ENCODE measurements around the gene TRPC1. TPM values are rescaled to one million over a fixed set of nuclear protein-coding genes. Genes with fewer than 3 reads are reported as not detected.

TRPC1 gene
- polyA plus RNA-seq = 1 to 10 TPM; 1.1 to 2.5 TPM

- Histone ChIP-seq H3K9me3 (ENCODE audit: control insufficient read depth in 2 of 2, insufficient read depth in 1 of 2, low read depth in 1 of 2, low read length in 1 of 2) (no peaks in the 10 kb centered on the region), H3K4me1 (ENCODE audit: control insufficient read depth in 2 of 2, insufficient read depth in 2 of 2, low read length in 1 of 2) (peaks cover 0 to 2% of the 10 kb centered on the region in 2 donors), H3K27ac (ENCODE audit: low read depth in 2 of 2, low read length in 1 of 2) (peak within 1 kb of the TSS; percentile 88 to 89), H3K4me3 (ENCODE audit: low read depth in 1 of 2, low read length in 2 of 2) (peak within 1 kb of the TSS; percentile 64 to 72), H3K36me3 (ENCODE audit: control insufficient read depth in 2 of 2, insufficient read depth in 2 of 2, low read length in 1 of 2) (no peaks in the 10 kb centered on the region), H3K27me3 (ENCODE audit: control insufficient read depth in 1 of 2, insufficient read depth in 2 of 2, low read length in 2 of 2) (peaks cover 0 to 3% of the 10 kb centered on the region in 2 donors)
- WGBS, 2 donors = 0 to 1% methylated on average over 71 to 73 of the region's 73 CpGs
Observed at GRCh38 chr3:142723968-142724681, at the start of gene TRPC1. Gene TRPC1, plus strand, starts transcription at chr3:142724034. Its CDS starts 526 bp downstream, at chr3:142724560.

GRCh38 chr3:142676151-142676550 is 47.7 kb upstream of the TRPC1 start:
- Histone ChIP-seq H3K27ac (ENCODE audit: low read depth in 2 of 2, low read length in 1 of 2) (no peak overlapping the region), H3K27me3 (ENCODE audit: control insufficient read depth in 1 of 2, insufficient read depth in 2 of 2, low read length in 2 of 2) (no peaks in the 10 kb centered on the region), H3K36me3 (ENCODE audit: control insufficient read depth in 2 of 2, insufficient read depth in 2 of 2, low read length in 1 of 2) (no peaks in the 10 kb centered on the region), H3K4me3 (ENCODE audit: low read depth in 1 of 2, low read length in 2 of 2) (no peak overlapping the region), H3K4me1 (ENCODE audit: control insufficient read depth in 2 of 2, insufficient read depth in 2 of 2, low read length in 1 of 2) (no peaks in the 10 kb centered on the region), H3K9me3 (ENCODE audit: control insufficient read depth in 2 of 2, insufficient read depth in 1 of 2, low read depth in 1 of 2, low read length in 1 of 2) (no peaks in the 10 kb centered on the region)
- 74 to 82% methylated on average over 2 of the region's 2 CpGs for WGBS, 2 donors

GRCh38 chr3:142680710-142681109 is 43.1 kb upstream of the TRPC1 start:
- no peaks in the 10 kb centered on the region for H3K27me3 ChIP-seq (ENCODE audit: control insufficient read depth in 1 of 2, insufficient read depth in 2 of 2, low read length in 2 of 2)
- no peaks in the 10 kb centered on the region for H3K9me3 ChIP-seq (ENCODE audit: control insufficient read depth in 2 of 2, insufficient read depth in 1 of 2, low read depth in 1 of 2, low read length in 1 of 2)
- H3K27ac ChIP-seq (ENCODE audit: low read depth in 2 of 2, low read length in 1 of 2) = no peak overlapping the region
- H3K4me1 ChIP-seq (ENCODE audit: control insufficient read depth in 2 of 2, insufficient read depth in 2 of 2, low read length in 1 of 2) = no peaks in the 10 kb centered on the region
- no peak overlapping the region for H3K4me3 ChIP-seq (ENCODE audit: low read depth in 1 of 2, low read length in 2 of 2)
- no peaks in the 10 kb centered on the region for H3K36me3 ChIP-seq (ENCODE audit: control insufficient read depth in 2 of 2, insufficient read depth in 2 of 2, low read length in 1 of 2)
- WGBS, 2 donors = 67 to 92% methylated on average over 2 of the region's 2 CpGs

- Histone ChIP-seq H3K27me3 (ENCODE audit: control insufficient read depth in 1 of 2, insufficient read depth in 2 of 2, low read length in 2 of 2) (no peaks in the 10 kb centered on the region), H3K4me1 (ENCODE audit: control insufficient read depth in 2 of 2, insufficient read depth in 2 of 2, low read length in 1 of 2) (no peaks in the 10 kb centered on the region), H3K36me3 (ENCODE audit: control insufficient read depth in 2 of 2, insufficient read depth in 2 of 2, low read length in 1 of 2) (no peaks in the 10 kb centered on the region), H3K27ac (ENCODE audit: low read depth in 2 of 2, low read length in 1 of 2) (no peak overlapping the region), H3K9me3 (ENCODE audit: control insufficient read depth in 2 of 2, insufficient read depth in 1 of 2, low read depth in 1 of 2, low read length in 1 of 2) (no peaks in the 10 kb centered on the region), H3K4me3 (ENCODE audit: low read depth in 1 of 2, low read length in 2 of 2) (no peak overlapping the region)
- 90% methylated on average over 2 of the region's 2 CpGs for WGBS, 2 donors
Observed at GRCh38 chr3:142690613-142691012, 33.2 kb upstream of the TRPC1 start.

GRCh38 chr3:142691527-142691926 is 32.3 kb upstream of the TRPC1 start:
- Histone ChIP-seq H3K36me3 (ENCODE audit: control insufficient read depth in 2 of 2, insufficient read depth in 2 of 2, low read length in 1 of 2) (no peaks in the 10 kb centered on the region), H3K27ac (ENCODE audit: low read depth in 2 of 2, low read length in 1 of 2) (no peak overlapping the region), H3K27me3 (ENCODE audit: control insufficient read depth in 1 of 2, insufficient read depth in 2 of 2, low read length in 2 of 2) (no peaks in the 10 kb centered on the region), H3K4me3 (ENCODE audit: low read depth in 1 of 2, low read length in 2 of 2) (no peak overlapping the region), H3K4me1 (ENCODE audit: control insufficient read depth in 2 of 2, insufficient read depth in 2 of 2, low read length in 1 of 2) (no peaks in the 10 kb centered on the region), H3K9me3 (ENCODE audit: control insufficient read depth in 2 of 2, insufficient read depth in 1 of 2, low read depth in 1 of 2, low read length in 1 of 2) (no peaks in the 10 kb centered on the region)
- WGBS, 2 donors = 86% methylated on average over 2 of the region's 2 CpGs

GRCh38 chr3:142693136-142693853 is 30.5 kb upstream of the TRPC1 start:
- 88 to 89% methylated on average over 7 of the region's 7 CpGs for WGBS, 2 donors
- H3K4me3 ChIP-seq (ENCODE audit: low read depth in 1 of 2, low read length in 2 of 2) = no peak overlapping the region
- no peaks in the 10 kb centered on the region for H3K27me3 ChIP-seq (ENCODE audit: control insufficient read depth in 1 of 2, insufficient read depth in 2 of 2, low read length in 2 of 2)
- H3K9me3 ChIP-seq (ENCODE audit: control insufficient read depth in 2 of 2, insufficient read depth in 1 of 2, low read depth in 1 of 2, low read length in 1 of 2) = no peaks in the 10 kb centered on the region
- no peaks in the 10 kb centered on the region for H3K36me3 ChIP-seq (ENCODE audit: control insufficient read depth in 2 of 2, insufficient read depth in 2 of 2, low read length in 1 of 2)
- no peaks in the 10 kb centered on the region for H3K4me1 ChIP-seq (ENCODE audit: control insufficient read depth in 2 of 2, insufficient read depth in 2 of 2, low read length in 1 of 2)
- no peak overlapping the region for H3K27ac ChIP-seq (ENCODE audit: low read depth in 2 of 2, low read length in 1 of 2)

- no peaks in the 10 kb centered on the region for H3K36me3 ChIP-seq (ENCODE audit: control insufficient read depth in 2 of 2, insufficient read depth in 2 of 2, low read length in 1 of 2)
- H3K27ac ChIP-seq (ENCODE audit: low read depth in 2 of 2, low read length in 1 of 2) = no peak overlapping the region
- 67 to 79% methylated on average over 1 of the region's 1 CpG for WGBS, 2 donors
Observed at GRCh38 chr3:142694225-142694624, 29.6 kb upstream of the TRPC1 start.

GRCh38 chr3:142705198-142705597 is 18.6 kb upstream of the TRPC1 start:
- Histone ChIP-seq H3K27ac (ENCODE audit: low read depth in 2 of 2, low read length in 1 of 2) (no peak overlapping the region), H3K4me3 (ENCODE audit: low read depth in 1 of 2, low read length in 2 of 2) (no peak overlapping the region), H3K27me3 (ENCODE audit: control insufficient read depth in 1 of 2, insufficient read depth in 2 of 2, low read length in 2 of 2) (no peaks in the 10 kb centered on the region), H3K36me3 (ENCODE audit: control insufficient read depth in 2 of 2, insufficient read depth in 2 of 2, low read length in 1 of 2) (no peaks in the 10 kb centered on the region), H3K9me3 (ENCODE audit: control insufficient read depth in 2 of 2, insufficient read depth in 1 of 2, low read depth in 1 of 2, low read length in 1 of 2) (no peaks in the 10 kb centered on the region), H3K4me1 (ENCODE audit: control insufficient read depth in 2 of 2, insufficient read depth in 2 of 2, low read length in 1 of 2) (no peaks in the 10 kb centered on the region)
- WGBS, 2 donors = 61 to 68% methylated on average over 2 of the region's 2 CpGs

More at GRCh38 chr3:142694225-142694624, 29.6 kb upstream of the TRPC1 start:
- no peaks in the 10 kb centered on the region for H3K4me1 ChIP-seq (ENCODE audit: control insufficient read depth in 2 of 2, insufficient read depth in 2 of 2, low read length in 1 of 2)
- H3K4me3 ChIP-seq (ENCODE audit: low read depth in 1 of 2, low read length in 2 of 2) = no peak overlapping the region
- no peaks in the 10 kb centered on the region for H3K9me3 ChIP-seq (ENCODE audit: control insufficient read depth in 2 of 2, insufficient read depth in 1 of 2, low read depth in 1 of 2, low read length in 1 of 2)
- H3K27me3 ChIP-seq (ENCODE audit: control insufficient read depth in 1 of 2, insufficient read depth in 2 of 2, low read length in 2 of 2) = no peaks in the 10 kb centered on the region

GRCh38 chr3:142706321-142707127 is 17.3 kb upstream of the TRPC1 start:
- Histone ChIP-seq H3K27me3 (ENCODE audit: control insufficient read depth in 1 of 2, insufficient read depth in 2 of 2, low read length in 2 of 2) (no peaks in the 10 kb centered on the region), H3K9me3 (ENCODE audit: control insufficient read depth in 2 of 2, insufficient read depth in 1 of 2, low read depth in 1 of 2, low read length in 1 of 2) (no peaks in the 10 kb centered on the region), H3K4me3 (ENCODE audit: low read depth in 1 of 2, low read length in 2 of 2) (no peak overlapping the region), H3K27ac (ENCODE audit: low read depth in 2 of 2, low read length in 1 of 2) (no peak overlapping the region), H3K4me1 (ENCODE audit: control insufficient read depth in 2 of 2, insufficient read depth in 2 of 2, low read length in 1 of 2) (no peaks in the 10 kb centered on the region), H3K36me3 (ENCODE audit: control insufficient read depth in 2 of 2, insufficient read depth in 2 of 2, low read length in 1 of 2) (no peaks in the 10 kb centered on the region)
- 82 to 83% methylated on average over 7 of the region's 7 CpGs for WGBS, 2 donors

Measured in esophagus (tissue), 2 donors.